GM18858 (cell line): ENCODE measurements around the gene BTBD9.

Source experiments
- ATAC-seq: cut with Tn5 transposase; IDR thresholded peaks from one replicate; pipeline ENCODE4 v1.9.1; 2021; ENCODE audit not compliant: unreplicated experiment

Gene BTBD9

GRCh38 chr6:38215225-38215624 lies 424.5 kb downstream of the BTBD9 start:
- ATAC-seq: no peak

- no peak for ATAC-seq
Observed at GRCh38 chr6:38214159-38214558, 425.6 kb downstream of the BTBD9 start.

- no peak for ATAC-seq
Observed at GRCh38 chr6:38213251-38213658, 426.5 kb downstream of the BTBD9 start.

GRCh38 chr6:38212579-38212978 lies 427.1 kb downstream of the BTBD9 start:
- ATAC-seq: no peak

GRCh38 chr6:38212116-38212515 lies 427.6 kb downstream of the BTBD9 start:
- no peak for ATAC-seq

- ATAC-seq: no peak
Observed at GRCh38 chr6:38209371-38210260, 430.1 kb downstream of the BTBD9 start.

GRCh38 chr6:38208028-38208427 lies 431.7 kb downstream of the BTBD9 start:
- no peak for ATAC-seq

- ATAC-seq: no peak
Observed at GRCh38 chr6:38207375-38207774, 432.4 kb downstream of the BTBD9 start.

GRCh38 chr6:38198219-38198618 lies 441.5 kb downstream of the BTBD9 start:
- ATAC-seq: no peak

- ATAC-seq: no peak
Observed at GRCh38 chr6:38195113-38195635, 444.6 kb downstream of the BTBD9 start.

- ATAC-seq: no peak
Observed at GRCh38 chr6:38194589-38194988, 445.1 kb downstream of the BTBD9 start.

GRCh38 chr6:38194282-38194572 lies 445.5 kb downstream of the BTBD9 start:
- no peak for ATAC-seq

- ATAC-seq: no peak
Observed at GRCh38 chr6:38193481-38194281, 446.0 kb downstream of the BTBD9 start.

- ATAC-seq: no peak
Observed at GRCh38 chr6:38193051-38193450, 446.7 kb downstream of the BTBD9 start.

- ATAC-seq: no peak
Observed at GRCh38 chr6:38192487-38192886, 447.2 kb downstream of the BTBD9 start.

- no peak for ATAC-seq
Observed at GRCh38 chr6:38192011-38192410, 447.7 kb downstream of the BTBD9 start.

- no peak for ATAC-seq
Observed at GRCh38 chr6:38191418-38191817, 448.3 kb downstream of the BTBD9 start.

- ATAC-seq: no peak
Observed at GRCh38 chr6:38188677-38189335, 450.9 kb downstream of the BTBD9 start.

GRCh38 chr6:38187811-38188590 lies 451.7 kb downstream of the BTBD9 start:
- no peak for ATAC-seq

GRCh38 chr6:38187325-38187724 lies 452.4 kb downstream of the BTBD9 start:
- no peak for ATAC-seq

- no peak for ATAC-seq
Observed at GRCh38 chr6:38185752-38186151, 454.0 kb downstream of the BTBD9 start.
